ENCODE data around the gene DOC2A. TPM values are rescaled to one million over a fixed set of nuclear protein-coding genes. Genes with fewer than 3 reads are reported as not detected.
A peak's percentile ranks its signal among the peaks of the same experiment; 100 is the strongest.

Gene DOC2A
- total and polyA plus RNA-seq, 9 of the 15 experiments (the other 6 are each of a cell fraction or from before 2014, with no cell fraction given), result 0.03 to 0.38 (median 0.28) TPM; not detected in 1

GRCh38 chr16:29995324-29995910 lies 15.4 kb downstream of the DOC2A start, which contains the start of gene HIRIP3 (continued):
- no peak for TF ChIP-seq ZNF655 (CRISPR knock-in tag; IDR thresholded peaks at IDR 0.05)
- no peak for TF ChIP-seq NEUROD1 (IDR thresholded peaks at IDR 0.05; ENCODE audit: borderline replicate concordance, low read depth, low read length, partially characterized antibody)
- TF ChIP-seq ZNF431 (CRISPR knock-in tag; IDR thresholded peaks at IDR 0.05), result no peak
- no peak for TF ChIP-seq IRF9 (tag; IDR thresholded peaks at IDR 0.05)
- no peak for TF ChIP-seq ZNF79 (CRISPR knock-in tag; IDR thresholded peaks at IDR 0.05; ENCODE audit: low read depth)
- no peak for TF ChIP-seq SREBF1 (IDR thresholded peaks at IDR 0.05; ENCODE audit: borderline replicate concordance, low read depth, low read length)
- 0 out of 2 replicates have a peak, but pooled peaks have one; percentile 31 for TF ChIP-seq ZNF197 (CRISPR knock-in tag; IDR thresholded peaks at IDR 0.05; ENCODE audit: low read depth)
- TF ChIP-seq DEAF1 (CRISPR knock-in tag; IDR thresholded peaks at IDR 0.05), result no peak
- no peak for TF ChIP-seq TSC22D4 (tag; IDR thresholded peaks at IDR 0.05)
- no peak for TF ChIP-seq TAF15 (IDR thresholded peaks at IDR 0.05; ENCODE audit: low read depth, low read length)
- no peak for TF ChIP-seq RAD51 (IDR thresholded peaks at IDR 0.05; ENCODE audit: borderline replicate concordance, low read depth)
- TF ChIP-seq CHCHD3 (CRISPR knock-in tag; IDR thresholded peaks at IDR 0.05), result no peak
- no peak for TF ChIP-seq KDM2B (CRISPR knock-in tag; IDR thresholded peaks at IDR 0.05)
- TF ChIP-seq RBM22 (IDR thresholded peaks at IDR 0.05; ENCODE audit: low read depth, low read length, poor library complexity, severe bottlenecking), result peak; percentile 64
- peak in 1 of 2 experiments; percentile 91; a peak in 2 of 4 replicates for TF ChIP-seq TEAD1 (CRISPR knock-in tag; IDR thresholded peaks at IDR 0.05)
- TF ChIP-seq ZNF609 (CRISPR knock-in tag; IDR thresholded peaks at IDR 0.05; ENCODE audit: borderline replicate concordance), result peak; percentile 48; the same call in 1 of the 2 replicates
- no peak for TF ChIP-seq KLF16 (IDR thresholded peaks at IDR 0.05)
- TF ChIP-seq ASH1L (IDR thresholded peaks at IDR 0.05; ENCODE audit: borderline replicate concordance, low read depth, partially characterized antibody), result no peak
- TF ChIP-seq PHB (CRISPR knock-in tag; IDR thresholded peaks at IDR 0.05), result no peak
- no peak for TF ChIP-seq MEF2A (IDR thresholded peaks at IDR 0.05; ENCODE audit: control insufficient read depth, low read depth, low read length)
